HEK293 (cell line): ENCODE measurements around the gene CROT.

Source experiments
- CTCF ChIP-seq: fragments of 450-650 bp; formaldehyde crosslinking; IDR thresholded peaks from 2 replicates; pipeline ENCODE4 v1.5.1; 2016; ENCODE audit warnings: missing biosample characterization, missing genetic modification characterization
- ZNF146 ChIP-seq: fragments of 450-650 bp; formaldehyde crosslinking; IDR thresholded peaks from 2 replicates; pipeline ENCODE4 v1.5.1; 2016; ENCODE audit warnings: missing biosample characterization, missing genetic modification characterization
- ZNF707 ChIP-seq: fragments of 450-650 bp; formaldehyde crosslinking; IDR thresholded peaks from 2 replicates; pipeline ENCODE4 v1.5.1; 2016; ENCODE audit warnings: missing biosample characterization, missing genetic modification characterization
- ZSCAN4 ChIP-seq: fragments of 450-650 bp; formaldehyde crosslinking; IDR thresholded peaks from 2 replicates; pipeline ENCODE4 v1.5.1; 2017; ENCODE audit warnings: missing biosample characterization, missing genetic modification characterization

- no peak for TF ChIP-seq CTCF
- no peak for TF ChIP-seq ZSCAN4 (tag by site-specific recombination)
- no peak for TF ChIP-seq ZNF146
- no peak for TF ChIP-seq ZNF707
Measured at GRCh38 chr7:87411186-87411585, 65.7 kb downstream of the CROT start.
